Right lobe of liver (tissue), 6 donors: ENCODE data around the gene RPS6KA2. TPM values are rescaled to one million over a fixed set of nuclear protein-coding genes. Genes with fewer than 3 reads are reported as not detected.

Source experiments
- ATAC-seq, 4 donors: fragments of 200-7000 bp; cut with Tn5 transposase; one replicate each; pipeline ENCODE4 v1.9.1; 2020; ENCODE audit warnings: mild to moderate bottlenecking in 4 of 4, moderate library complexity in 4 of 4
- DNase-seq, 3 donors: peaks; one replicate each; pipeline ENCODE4 v3.0.0-alpha.2; 2020
- H3K27ac ChIP-seq, 3 donors: fragments of 200-600 bp; one replicate each; pipeline ENCODE4 v1.8.0; 2022
- H3K27me3 ChIP-seq, 2 donors: fragments of 200-600 bp; one replicate each; pipeline ENCODE4 v1.8.0; 2022
- H3K36me3 ChIP-seq, 4 donors: fragments of 200-600 bp; sonication (generic) in 1 of 4; one replicate each; pipeline versions ENCODE4 v1.5.1 to v1.8.0; 2017 to 2022; ENCODE audit warnings: control low read depth in 1 of 4
- H3K4me1 ChIP-seq, 4 donors: fragments of 200-600 bp; sonication (generic) in 1 of 4; one replicate each; pipeline versions ENCODE4 v1.5.1 to v1.8.0; 2017 to 2022; ENCODE audit warnings: control low read depth in 1 of 4
- H3K4me3 ChIP-seq, 3 donors: fragments of 200-600 bp; one replicate each; pipeline ENCODE4 v1.8.0; 2022
- H3K9me3 ChIP-seq, 4 donors: fragments of 200-600 bp; sonication (generic) in 1 of 4; one replicate each; pipeline versions ENCODE4 v1.5.1 to v1.8.0; 2017 to 2022; ENCODE audit warnings: control low read depth in 1 of 4
- CTCF ChIP-seq, 4 donors: fragments of 200-600 bp in 3 of 4; fragments of 450-650 bp in 1 of 4; IDR thresholded peaks; one replicate each; pipeline versions ENCODE4 v1.5.1 to v1.8.0; 2016 to 2022; ENCODE audit warnings: antibody characterized with exemption in 4 of 4, mild to moderate bottlenecking in 2 of 4
- POLR2A ChIP-seq: fragments of 450-650 bp; IDR thresholded peaks from one replicate; pipeline ENCODE4 v1.6.1; 2017; ENCODE audit warnings: antibody characterized with exemption, mild to moderate bottlenecking
- WGBS: methylation state at CpG from one replicate; pipeline ENCODE4 v1.1.6; 2018; ENCODE audit warnings: low coverage, low lambda C conversion rate; ENCODE audit not compliant: insufficient coverage; ENCODE audit errors: missing lambda C conversion rate; 5-methylcytosine and 5-hydroxymethylcytosine counted together
- intact Hi-C, 2 donors: fragments of 100-400 bp; cut with DNase I; formaldehyde crosslinking; loops; one replicate each; pipeline versions ENCODE4 v1.11.2 to v1.14.1; 2022
- total RNA-seq, 6 experiments: library from RNA; depleted of rRNA in 2 of 6; stranded (reverse); fragments of >200 nt in 2 of 6; fragmentation: NEBNext Ultra II Directional in 3 of 6; extraction: Animal tissue kit (Norgen Biotek cat#: 25700) in 3 of 6; gene quantifications; one replicate each; pipeline versions ENCODE4 v1.1.0 to v1.2.4, GENCODE V29; 2016 to 2023
- donor health status: DM: no; HTN: yes; CAD: no.
- donor health status: DM: no; HTN: no; CAD: no.
- donor health status: DM: no; HTN: no; CAD: no.
- donor health status: DM: no; HTN: yes; CAD: no.
- donor health status: DM: no; HTN: yes; CAD: no.

RPS6KA2 gene
- total RNA-seq, 6 experiments from 2014 or later: 6.4 to 18.1 (median 11.1) TPM

GRCh38 chr6:166591961-166592520, 35.0 kb downstream of the RPS6KA2 start:
- DNase-seq (no peak), ATAC-seq (no peak)
- no peaks in the 10 kb centered on the region for H3K36me3 ChIP-seq
- H3K27ac ChIP-seq: no peak overlapping the region
- peaks cover 0 to 6% (median 0%) of the 10 kb centered on the region in 4 donors for H3K4me1 ChIP-seq
- H3K4me3 ChIP-seq: no peak overlapping the region
- no peaks in the 10 kb centered on the region for H3K27me3 ChIP-seq
- intact Hi-C loops: no loop called here
- 83% methylated on average over 5 of the region's 7 CpGs for WGBS
- TF ChIP-seq POLR2A: no peak
- no peak for TF ChIP-seq CTCF (IDR thresholded peaks at IDR 0.05)
- H3K9me3 ChIP-seq: no peaks in the 10 kb centered on the region

- TF ChIP-seq POLR2A: no peak
- no peak for TF ChIP-seq CTCF (IDR thresholded peaks at IDR 0.05)
- H3K27me3 ChIP-seq: no peaks in the 10 kb centered on the region
- H3K9me3 ChIP-seq: no peaks in the 10 kb centered on the region
- 72% methylated on average over 2 of the region's 11 CpGs for WGBS
- ATAC-seq (no peak), DNase-seq (no peak)
- no peak overlapping the region for H3K4me3 ChIP-seq
- peaks cover 0 to 6% (median 0%) of the 10 kb centered on the region in 4 donors for H3K4me1 ChIP-seq
- H3K36me3 ChIP-seq: no peaks in the 10 kb centered on the region
- intact Hi-C loops: no loop called here
- H3K27ac ChIP-seq: no peak overlapping the region
These were observed 36.0 kb downstream of the RPS6KA2 start for GRCh38 chr6:166591026-166591425.

- Histone ChIP-seq H3K27ac (no peak overlapping the region), H3K4me3 (no peak overlapping the region), H3K27me3 (no peaks in the 10 kb centered on the region), H3K36me3 (no peaks in the 10 kb centered on the region), H3K4me1 (peaks cover 0 to 6% (median 0%) of the 10 kb centered on the region in 4 donors), H3K9me3 (no peaks in the 10 kb centered on the region)
- DNase-seq (no peak), ATAC-seq (no peak)
- WGBS: 67% methylated on average over 6 of the region's 8 CpGs
- TF ChIP-seq POLR2A: no peak
- TF ChIP-seq CTCF (IDR thresholded peaks at IDR 0.05): no peak
- intact Hi-C loops: no loop called here
These were observed 37.1 kb downstream of the RPS6KA2 start for GRCh38 chr6:166589786-166590574.

GRCh38 chr6:166589337-166589731, 37.7 kb downstream of the RPS6KA2 start:
- TF ChIP-seq POLR2A (no peak), CTCF (IDR thresholded peaks at IDR 0.05) (no peak)
- ATAC-seq (no peak), DNase-seq (no peak)
- Histone ChIP-seq H3K4me1 (peaks cover 0 to 6% (median 0%) of the 10 kb centered on the region in 4 donors), H3K4me3 (no peak overlapping the region), H3K27ac (no peak overlapping the region), H3K27me3 (no peaks in the 10 kb centered on the region), H3K36me3 (no peaks in the 10 kb centered on the region), H3K9me3 (no peaks in the 10 kb centered on the region)
- WGBS: 64% methylated on average over 4 of the region's 4 CpGs
- intact Hi-C loops: no loop called here
